IPS-18c (cell line): ENCODE data around the gene TNFAIP1.

ENCODE experiments used
- H3K4me3 ChIP-seq: 2 replicates; pipeline ENCODE4 v1.7.0; 2013; ENCODE audit warnings: low read depth, mild to moderate bottlenecking, low read length, moderate library complexity; ENCODE audit not compliant: insufficient read depth
- H3K9me3 ChIP-seq: one replicate; pipeline ENCODE4 v1.6.1; 2013; ENCODE audit warnings: mild to moderate bottlenecking, low read length, moderate library complexity; ENCODE audit not compliant: control insufficient read depth, insufficient read depth

The TNFAIP1 gene

GRCh38 chr17:28319598-28319935 lies 16.0 kb upstream of the TNFAIP1 start:
- H3K9me3 ChIP-seq: no peaks in the 10 kb centered on the region
- H3K4me3 ChIP-seq: peak overlapping the region; percentile 81

GRCh38 chr17:28320215-28321061 lies 15.1 kb upstream of the TNFAIP1 start:
- Histone ChIP-seq H3K4me3 (peak overlapping the region; percentile 81), H3K9me3 (no peaks in the 10 kb centered on the region)

GRCh38 chr17:28324267-28324745 lies 11.3 kb upstream of the TNFAIP1 start:
- H3K4me3 ChIP-seq: no peak overlapping the region

GRCh38 chr17:28324781-28325180 lies 10.8 kb upstream of the TNFAIP1 start:
- Histone ChIP-seq H3K4me3 (no peak overlapping the region), H3K9me3 (peaks cover 2% of the 10 kb centered on the region)

More at GRCh38 chr17:28324267-28324745, 11.3 kb upstream of the TNFAIP1 start:
- peaks cover 2% of the 10 kb centered on the region for H3K9me3 ChIP-seq

GRCh38 chr17:28325211-28325610 lies 10.3 kb upstream of the TNFAIP1 start:
- H3K9me3 ChIP-seq: peaks cover 2% of the 10 kb centered on the region
- H3K4me3 ChIP-seq: no peak overlapping the region

- Histone ChIP-seq H3K9me3 (peaks cover 2% of the 10 kb centered on the region), H3K4me3 (no peak overlapping the region)
These were observed 9.4 kb upstream of the TNFAIP1 start for GRCh38 chr17:28326114-28326513.

GRCh38 chr17:28327031-28327607 lies 8.4 kb upstream of the TNFAIP1 start:
- Histone ChIP-seq H3K4me3 (no peak overlapping the region), H3K9me3 (peaks cover 2% of the 10 kb centered on the region)

GRCh38 chr17:28327709-28328108 lies 7.9 kb upstream of the TNFAIP1 start:
- Histone ChIP-seq H3K9me3 (peaks cover 2% of the 10 kb centered on the region), H3K4me3 (no peak overlapping the region)

- H3K9me3 ChIP-seq: peaks cover 2% of the 10 kb centered on the region
These were observed 7.2 kb upstream of the TNFAIP1 start for GRCh38 chr17:28328325-28328724.

GRCh38 chr17:28330671-28331070 lies 4.9 kb upstream of the TNFAIP1 start:
- Histone ChIP-seq H3K4me3 (no peak overlapping the region), H3K9me3 (peaks cover 2% of the 10 kb centered on the region)

More at GRCh38 chr17:28328325-28328724, 7.2 kb upstream of the TNFAIP1 start:
- no peak overlapping the region for H3K4me3 ChIP-seq

- Histone ChIP-seq H3K4me3 (no peak overlapping the region), H3K9me3 (no peaks in the 10 kb centered on the region)
These were observed 3.6 kb upstream of the TNFAIP1 start for GRCh38 chr17:28331891-28332420.

- Histone ChIP-seq H3K9me3 (no peaks in the 10 kb centered on the region), H3K4me3 (no peak overlapping the region)
These were observed 2.3 kb upstream of the TNFAIP1 start for GRCh38 chr17:28333083-28333746.

- Histone ChIP-seq H3K9me3 (no peaks in the 10 kb centered on the region), H3K4me3 (peak overlapping the region; percentile 93)
These were observed 1.4 kb upstream of the TNFAIP1 start for GRCh38 chr17:28334171-28334570.

GRCh38 chr17:28334666-28335200 lies 828 bp upstream of the TNFAIP1 start:
- H3K4me3 ChIP-seq: peak overlapping the region; percentile 93
- no peaks in the 10 kb centered on the region for H3K9me3 ChIP-seq

GRCh38 chr17:28335959-28336871 lies 654 bp downstream of the TNFAIP1 start:
- H3K4me3 ChIP-seq: peak overlapping the region; percentile 93

GRCh38 chr17:28338056-28338768 lies 2.7 kb downstream of the TNFAIP1 start:
- Histone ChIP-seq H3K9me3 (no peaks in the 10 kb centered on the region), H3K4me3 (no peak overlapping the region)

More at GRCh38 chr17:28335959-28336871, 654 bp downstream of the TNFAIP1 start:
- H3K9me3 ChIP-seq: no peaks in the 10 kb centered on the region
